ENCODE data around the gene KBTBD12. TPM values are rescaled to one million over a fixed set of nuclear protein-coding genes. Genes with fewer than 3 reads are reported as not detected.
"Not testable (repeated sequence)": the region's sequence is repeated elsewhere in the genome, so short reads cannot be mapped to it uniquely, and the experiment has no call there.

Gene KBTBD12
- total RNA-seq, 5 donors from 2014 or later (not counting 1 experiment from before 2014, with no cell fraction given) = not detected

DNA sequence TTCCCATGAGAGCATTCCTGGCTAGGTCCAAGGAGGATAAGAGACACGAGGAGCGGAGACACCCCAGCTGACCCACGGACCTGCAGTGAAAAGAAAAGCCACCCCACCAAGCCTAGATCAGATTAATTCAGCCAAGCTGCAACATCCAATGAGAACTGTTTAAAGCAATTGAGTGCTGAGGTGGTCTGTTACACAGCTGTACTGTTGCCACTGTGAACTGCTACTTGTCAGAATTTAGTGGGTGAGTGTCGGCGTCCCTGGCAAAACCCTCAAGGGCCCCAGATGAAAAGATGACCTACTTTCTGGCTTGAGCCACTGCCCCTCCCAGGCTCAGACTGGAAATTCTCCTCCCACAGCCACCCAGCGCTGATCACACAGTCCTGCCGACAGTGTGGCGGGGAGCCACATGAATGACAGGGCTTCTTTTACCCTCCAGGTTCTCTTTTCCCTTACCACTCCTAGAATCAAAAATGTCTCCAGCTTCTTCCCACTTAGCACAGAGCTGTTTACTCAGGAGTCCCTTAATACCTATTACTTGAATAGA lies 26.4 kb upstream of the KBTBD12 start:
- no peaks in the 10 kb centered on the region for H3K4me1 Mint-ChIP-seq
- Histone ChIP-seq H3K4me1 (ENCODE audit: control insufficient read depth in 1 of 2, extremely low read depth in 1 of 2, insufficient read depth in 2 of 2, low read length in 2 of 2) (no peaks in the 10 kb centered on the region), H3K27me3 (replicated peaks in 1 of 2; ENCODE audit: control insufficient read depth in 2 of 2, extremely low read depth in 1 of 2, insufficient read depth in 2 of 2, low read length in 1 of 2) (peaks cover 0 to 11% of the 10 kb centered on the region in 2 experiments), H3K36me3 (ENCODE audit: control insufficient read depth in 2 of 2, extremely low read depth in 1 of 2, insufficient read depth in 1 of 2, low read length in 1 of 2) (no peaks in the 10 kb centered on the region), H3K4me3 (ENCODE audit: control insufficient read depth in 1 of 2, extremely low read depth in 1 of 2, low read length in 1 of 2) (no peak overlapping the region), H3K9me3 (no peaks in the 10 kb centered on the region), H3K27ac (ENCODE audit: low read length) (no peak overlapping the region)
- CTCF ChIA-PET = interaction anchor here in 1 of 2 donors (0.7 kb wide), 1 partner anchor 12 kb away, joined by 3 read pairs; no protein-coding TSS in a partner anchor
- DNase-seq (no peak), ATAC-seq (replicated peaks in 1 of 4) (no peak)
- POLR2A ChIA-PET = no interaction called here
- peaks cover 15 to 19% of the 10 kb centered on the region in 2 donors for H3K27me3 Mint-ChIP-seq
- H3K27ac Mint-ChIP-seq = no peak overlapping the region
- no peaks in the 10 kb centered on the region for H3K36me3 Mint-ChIP-seq
- H3K9me3 Mint-ChIP-seq = peaks cover 12 to 27% (median 16%) of the 10 kb centered on the region in 3 donors
- no peak overlapping the region for H3K4me3 Mint-ChIP-seq
- WGBS (ENCODE audit: insufficient coverage) = 86% methylated on average over 2 of the region's 8 CpGs

DNA sequence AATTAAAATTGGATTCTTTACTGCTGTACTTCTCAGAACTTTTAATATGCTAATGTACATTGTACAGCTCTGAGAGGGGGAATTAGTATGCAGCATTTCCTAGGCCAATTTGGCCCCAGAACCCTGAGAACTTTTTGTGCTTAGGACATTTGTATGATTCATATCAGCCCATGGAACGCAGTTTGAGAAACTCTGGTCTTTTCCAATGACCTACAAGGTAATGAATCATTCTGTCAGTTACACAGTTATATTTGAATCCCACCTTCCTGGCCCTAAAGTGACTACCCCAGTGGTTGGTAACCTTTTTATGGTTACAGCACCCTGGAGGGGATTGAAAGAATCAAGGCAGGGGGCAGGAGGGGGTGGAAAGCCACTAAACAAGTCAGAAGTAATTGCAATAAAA lies 25.6 kb upstream of the KBTBD12 start:
- Histone ChIP-seq H3K27me3 (replicated peaks in 1 of 2; ENCODE audit: control insufficient read depth in 2 of 2, extremely low read depth in 1 of 2, insufficient read depth in 2 of 2, low read length in 1 of 2) (peaks cover 0 to 11% of the 10 kb centered on the region in 2 experiments), H3K4me1 (ENCODE audit: control insufficient read depth in 1 of 2, extremely low read depth in 1 of 2, insufficient read depth in 2 of 2, low read length in 2 of 2) (no peaks in the 10 kb centered on the region), H3K36me3 (ENCODE audit: control insufficient read depth in 2 of 2, extremely low read depth in 1 of 2, insufficient read depth in 1 of 2, low read length in 1 of 2) (no peaks in the 10 kb centered on the region), H3K27ac (ENCODE audit: low read length) (no peak overlapping the region), H3K4me3 (ENCODE audit: control insufficient read depth in 1 of 2, extremely low read depth in 1 of 2, low read length in 1 of 2) (no peak overlapping the region), H3K9me3 (no peaks in the 10 kb centered on the region)
- no peak overlapping the region for H3K4me3 Mint-ChIP-seq
- no peaks in the 10 kb centered on the region for H3K4me1 Mint-ChIP-seq
- H3K27me3 Mint-ChIP-seq = peaks cover 15 to 19% of the 10 kb centered on the region in 2 donors
- no peak overlapping the region for H3K27ac Mint-ChIP-seq
- ChIA-PET CTCF (interaction anchor here in 1 of 2 donors (0.5 kb wide), 1 partner anchor 39 kb away, joined by 5 read pairs; no protein-coding TSS in a partner anchor), POLR2A (no interaction called here)
- ATAC-seq (replicated peaks in 1 of 4) (no peak), DNase-seq (no peak)
- no CpG with 5 or more reads among the region's 1 CpG for WGBS (ENCODE audit: insufficient coverage)
- H3K36me3 Mint-ChIP-seq = no peaks in the 10 kb centered on the region
- peaks cover 12 to 27% (median 16%) of the 10 kb centered on the region in 3 donors for H3K9me3 Mint-ChIP-seq

DNA sequence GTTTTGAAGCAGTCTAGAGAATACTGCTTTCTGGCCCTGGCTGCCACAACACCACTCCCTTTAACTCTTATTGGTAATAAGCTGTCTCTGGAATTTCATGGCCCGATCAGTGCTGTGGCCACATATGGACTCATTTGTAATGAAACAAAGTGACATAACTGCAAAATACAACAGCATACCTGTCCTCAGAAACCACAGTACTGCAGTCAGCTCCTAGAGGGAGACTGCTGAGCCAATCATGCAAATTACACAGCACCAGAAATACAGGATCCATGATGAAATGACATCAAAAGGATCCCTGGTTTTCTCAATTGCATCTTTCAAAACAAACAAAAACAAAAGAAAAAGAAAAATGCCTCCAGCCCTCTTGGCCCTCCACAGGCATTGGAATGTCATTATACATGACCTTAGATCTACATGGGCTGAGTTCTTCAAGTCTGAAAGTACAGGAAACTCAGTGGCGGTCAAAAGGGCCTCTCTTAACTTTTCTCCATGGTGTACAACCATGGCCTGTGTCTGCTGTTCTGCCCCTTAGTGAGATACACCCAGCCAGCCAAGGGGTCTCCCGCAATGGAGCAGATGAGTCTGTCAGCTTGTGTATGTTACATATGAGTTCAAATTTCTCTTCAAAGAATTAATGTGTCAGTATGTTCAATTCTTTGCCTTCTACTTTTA lies 24.9 kb upstream of the KBTBD12 start:
- ChIA-PET POLR2A (no interaction called here), CTCF (interaction anchor here in 1 of 2 donors (0.5 kb wide), 1 partner anchor 40 kb away, joined by 5 read pairs; no protein-coding TSS in a partner anchor)
- no peak for ATAC-seq (replicated peaks in 1 of 4)
- Histone ChIP-seq H3K4me3 (ENCODE audit: control insufficient read depth in 1 of 2, extremely low read depth in 1 of 2, low read length in 1 of 2) (no peak overlapping the region), H3K27me3 (replicated peaks in 1 of 2; ENCODE audit: control insufficient read depth in 2 of 2, extremely low read depth in 1 of 2, insufficient read depth in 2 of 2, low read length in 1 of 2) (peaks cover 0 to 8% of the 10 kb centered on the region in 2 experiments), H3K36me3 (ENCODE audit: control insufficient read depth in 2 of 2, extremely low read depth in 1 of 2, insufficient read depth in 1 of 2, low read length in 1 of 2) (no peaks in the 10 kb centered on the region), H3K9me3 (no peaks in the 10 kb centered on the region), H3K27ac (ENCODE audit: low read length) (no peak overlapping the region), H3K4me1 (ENCODE audit: control insufficient read depth in 1 of 2, extremely low read depth in 1 of 2, insufficient read depth in 2 of 2, low read length in 2 of 2) (no peaks in the 10 kb centered on the region)
- Mint-ChIP-seq H3K4me1 (no peaks in the 10 kb centered on the region), H3K36me3 (no peaks in the 10 kb centered on the region), H3K27ac (no peak overlapping the region), H3K27me3 (peaks cover 15 to 19% of the 10 kb centered on the region in 2 donors), H3K4me3 (no peak overlapping the region), H3K9me3 (peaks cover 12 to 27% (median 16%) of the 10 kb centered on the region in 3 donors)
- no peak for DNase-seq
- 93% methylated on average over 2 of the region's 3 CpGs for WGBS (ENCODE audit: insufficient coverage)

DNA sequence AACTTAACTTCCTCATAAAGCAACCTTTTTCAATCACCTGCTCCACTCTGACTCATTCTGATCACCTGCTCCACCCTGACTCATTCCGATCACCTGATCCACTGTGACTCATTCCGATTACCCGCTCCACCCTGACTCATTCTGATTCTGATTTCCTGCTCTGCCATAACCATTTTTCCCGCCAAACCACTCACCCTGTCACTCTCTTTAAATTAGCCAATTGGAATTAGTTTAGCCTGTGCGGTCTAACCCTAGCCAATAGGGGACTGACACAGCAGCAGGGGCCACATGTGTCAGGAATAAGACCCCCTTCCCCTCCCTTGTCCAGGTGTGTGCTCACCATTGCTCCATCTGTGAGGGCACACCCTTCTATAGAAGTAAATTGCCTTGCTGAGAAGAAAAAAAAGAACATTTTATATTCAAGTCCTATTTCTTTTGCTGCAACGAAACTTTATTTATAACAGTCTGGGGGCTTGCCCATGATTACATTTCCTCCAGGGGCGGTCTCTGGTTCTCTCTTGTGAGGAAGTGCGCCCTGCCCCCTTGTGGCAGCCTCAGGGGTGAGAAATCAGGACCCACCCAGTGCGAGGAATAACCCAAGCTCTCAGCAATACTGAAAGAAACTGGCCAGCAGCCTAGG lies 24.3 kb upstream of the KBTBD12 start:
- H3K4me1 Mint-ChIP-seq; H3K4me3 Mint-ChIP-seq; POLR2A ChIA-PET; ATAC-seq (replicated peaks in 1 of 4); H3K4me3 ChIP-seq (ENCODE audit: control insufficient read depth in 1 of 2, extremely low read depth in 1 of 2, low read length in 1 of 2); H3K27me3 ChIP-seq (replicated peaks in 1 of 2; ENCODE audit: control insufficient read depth in 2 of 2, extremely low read depth in 1 of 2, insufficient read depth in 2 of 2, low read length in 1 of 2); H3K27ac ChIP-seq (ENCODE audit: low read length); H3K4me1 ChIP-seq (ENCODE audit: control insufficient read depth in 1 of 2, extremely low read depth in 1 of 2, insufficient read depth in 2 of 2, low read length in 2 of 2); H3K36me3 ChIP-seq (ENCODE audit: control insufficient read depth in 2 of 2, extremely low read depth in 1 of 2, insufficient read depth in 1 of 2, low read length in 1 of 2); H3K36me3 Mint-ChIP-seq; H3K9me3 ChIP-seq; H3K27ac Mint-ChIP-seq; DNase-seq; CTCF ChIA-PET: not testable (repeated sequence)
- H3K27me3 Mint-ChIP-seq = peaks cover 11 to 19% of the 10 kb centered on the region in 2 donors
- H3K9me3 Mint-ChIP-seq = peaks cover 12 to 27% (median 16%) of the 10 kb centered on the region in 3 donors
- WGBS (ENCODE audit: insufficient coverage) = 30% methylated on average over 4 of the region's 9 CpGs

DNA sequence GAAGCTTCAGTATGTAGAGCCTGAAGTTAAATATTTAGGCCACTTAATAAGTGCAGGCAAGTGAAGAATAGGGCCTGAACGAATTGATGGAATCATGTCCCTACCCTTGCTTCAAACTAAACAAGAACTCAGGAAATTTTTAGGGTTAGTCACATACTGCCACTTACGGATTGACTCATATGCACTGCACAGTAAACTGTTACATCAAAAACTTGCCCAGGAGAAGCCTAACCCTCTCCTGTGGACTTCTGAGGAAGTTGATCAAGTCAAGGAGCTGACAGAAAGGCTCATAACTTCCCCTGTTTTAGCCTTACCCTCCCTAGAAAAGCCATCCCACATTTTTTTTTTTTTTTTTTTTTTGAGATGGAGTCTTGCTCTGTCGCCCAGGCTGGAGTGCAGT lies 20.6 kb upstream of the KBTBD12 start:
- H3K9me3 Mint-ChIP-seq = peaks cover 12 to 27% (median 16%) of the 10 kb centered on the region in 3 donors
- peaks cover 0 to 3% of the 10 kb centered on the region in 2 experiments for H3K27me3 ChIP-seq (replicated peaks in 1 of 2; ENCODE audit: control insufficient read depth in 2 of 2, extremely low read depth in 1 of 2, insufficient read depth in 2 of 2, low read length in 1 of 2)
- H3K4me1 Mint-ChIP-seq = no peaks in the 10 kb centered on the region
- H3K27me3 Mint-ChIP-seq = peaks cover 3 to 6% of the 10 kb centered on the region in 2 donors
- POLR2A ChIA-PET = no interaction called here
- H3K27ac ChIP-seq (ENCODE audit: low read length) = no peak overlapping the region
- WGBS (ENCODE audit: insufficient coverage) = no CpG with 5 or more reads among the region's 3 CpGs
- DNase-seq = no peak
- H3K36me3 Mint-ChIP-seq = no peaks in the 10 kb centered on the region
- H3K4me3 Mint-ChIP-seq = no peak overlapping the region
- ATAC-seq (replicated peaks in 1 of 4) = no peak
- H3K4me3 ChIP-seq (ENCODE audit: control insufficient read depth in 1 of 2, extremely low read depth in 1 of 2, low read length in 1 of 2) = no peak overlapping the region
- no peaks in the 10 kb centered on the region for H3K9me3 ChIP-seq
- H3K4me1 ChIP-seq (ENCODE audit: control insufficient read depth in 1 of 2, extremely low read depth in 1 of 2, insufficient read depth in 2 of 2, low read length in 2 of 2) = no peaks in the 10 kb centered on the region
- no peak overlapping the region for H3K27ac Mint-ChIP-seq
- H3K36me3 ChIP-seq (ENCODE audit: control insufficient read depth in 2 of 2, extremely low read depth in 1 of 2, insufficient read depth in 1 of 2, low read length in 1 of 2) = no peaks in the 10 kb centered on the region
- CTCF ChIA-PET = no interaction called here

DNA sequence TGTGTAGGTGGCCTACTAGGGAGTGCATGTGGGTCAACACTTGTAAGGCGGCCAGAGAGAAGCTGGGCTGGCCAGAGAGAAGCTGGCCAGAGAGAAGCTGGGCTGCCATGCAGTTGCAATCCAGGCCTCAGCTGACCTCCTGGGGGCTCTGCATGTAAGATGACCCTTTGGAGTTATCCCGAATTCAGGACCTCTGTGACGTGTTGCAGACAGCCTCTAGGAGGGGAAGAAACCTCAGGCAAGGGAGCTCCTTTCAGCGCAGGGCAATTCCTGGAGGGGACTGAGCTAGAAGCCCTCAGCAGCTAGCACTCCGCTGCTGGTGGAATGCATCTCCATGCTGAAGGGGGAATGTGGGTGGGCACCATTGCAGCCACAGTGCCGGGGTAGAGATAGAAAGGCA lies 15.8 kb upstream of the KBTBD12 start:
- Mint-ChIP-seq H3K4me3 (no peak overlapping the region), H3K9me3 (peaks cover 0 to 5% (median 4%) of the 10 kb centered on the region in 3 donors), H3K27ac (no peak overlapping the region), H3K36me3 (no peaks in the 10 kb centered on the region), H3K4me1 (no peaks in the 10 kb centered on the region), H3K27me3 (peaks cover 4% of the 10 kb centered on the region in 2 donors)
- no peak overlapping the region for H3K4me3 ChIP-seq (ENCODE audit: control insufficient read depth in 1 of 2, extremely low read depth in 1 of 2, low read length in 1 of 2)
- no peak overlapping the region for H3K27ac ChIP-seq (ENCODE audit: low read length)
- CTCF ChIA-PET = no interaction called here
- 92% methylated on average over 4 of the region's 6 CpGs for WGBS (ENCODE audit: insufficient coverage)
- ATAC-seq (replicated peaks in 1 of 4) (no peak), DNase-seq (no peak)
- peaks cover 0 to 3% of the 10 kb centered on the region in 2 experiments for H3K27me3 ChIP-seq (replicated peaks in 1 of 2; ENCODE audit: control insufficient read depth in 2 of 2, extremely low read depth in 1 of 2, insufficient read depth in 2 of 2, low read length in 1 of 2)
- H3K4me1 ChIP-seq (ENCODE audit: control insufficient read depth in 1 of 2, extremely low read depth in 1 of 2, insufficient read depth in 2 of 2, low read length in 2 of 2) = no peaks in the 10 kb centered on the region
- POLR2A ChIA-PET = no interaction called here
- no peaks in the 10 kb centered on the region for H3K36me3 ChIP-seq (ENCODE audit: control insufficient read depth in 2 of 2, extremely low read depth in 1 of 2, insufficient read depth in 1 of 2, low read length in 1 of 2)
- H3K9me3 ChIP-seq = no peaks in the 10 kb centered on the region

All from T-cell (primary cell).